ENCODE measurements around the gene MECR. TPM values are rescaled to one million over a fixed set of nuclear protein-coding genes. Genes with fewer than 3 reads are reported as not detected.

Gene MECR
- total RNA-seq, 6 donors from 2014 or later: 16.7 to 30.1 (median 18.5) TPM

GRCh38 chr1:29148656-29149491 lies 81.9 kb downstream of the MECR start:
- WGBS, 2 donors: 95 to 97% methylated on average over 34 to 35 of the region's 35 CpGs
- DNase-seq (peak in 1 of 2 donors; percentile 58), ATAC-seq (ENCODE audit: low FRiP score in 2 of 2) (no peak)
- TF ChIP-seq POLR2A (IDR thresholded peaks at IDR 0.05) (no peak), POLR2AphosphoS5 (IDR thresholded peaks at IDR 0.05) (no peak), CTCF (IDR thresholded peaks at IDR 0.05) (no peak), EP300 (IDR thresholded peaks at IDR 0.05) (no peak)
- H3K36me3 ChIP-seq: peaks cover 50 to 90% (median 79%) of the 10 kb centered on the region in 4 donors
- no peaks in the 10 kb centered on the region for H3K9me3 ChIP-seq
- H3K4me3 ChIP-seq: no peak overlapping the region
- H3K27ac ChIP-seq: no peak overlapping the region
- no peaks in the 10 kb centered on the region for H3K4me1 ChIP-seq
- H3K27me3 ChIP-seq: no peaks in the 10 kb centered on the region

GRCh38 chr1:29145739-29146437 lies 84.8 kb downstream of the MECR start:
- H3K27me3 ChIP-seq: no peaks in the 10 kb centered on the region
- no peaks in the 10 kb centered on the region for H3K4me1 ChIP-seq
- no peak overlapping the region for H3K27ac ChIP-seq
- TF ChIP-seq POLR2AphosphoS5 (IDR thresholded peaks at IDR 0.05): no peak
- no peak for TF ChIP-seq EP300 (IDR thresholded peaks at IDR 0.05)
- TF ChIP-seq POLR2A (IDR thresholded peaks at IDR 0.05): no peak
- no peak for TF ChIP-seq CTCF (IDR thresholded peaks at IDR 0.05)
- ATAC-seq (ENCODE audit: low FRiP score in 2 of 2) (no peak), DNase-seq (no peak)
- H3K36me3 ChIP-seq: peaks cover 20 to 68% (median 50%) of the 10 kb centered on the region in 4 donors
- H3K4me3 ChIP-seq: no peak overlapping the region
- WGBS, 2 donors: 75 to 77% methylated on average over 8 of the region's 8 CpGs
- no peaks in the 10 kb centered on the region for H3K9me3 ChIP-seq

- no peak for ATAC-seq (ENCODE audit: low FRiP score in 2 of 2)
- Histone ChIP-seq H3K36me3 (peaks cover 9 to 51% (median 32%) of the 10 kb centered on the region in 4 donors), H3K27ac (no peak overlapping the region), H3K4me1 (no peaks in the 10 kb centered on the region), H3K4me3 (no peak overlapping the region), H3K9me3 (no peaks in the 10 kb centered on the region), H3K27me3 (no peaks in the 10 kb centered on the region)
- WGBS, 2 donors: 97 to 100% methylated on average over 2 of the region's 2 CpGs
- TF ChIP-seq EP300 (IDR thresholded peaks at IDR 0.05) (no peak), POLR2AphosphoS5 (IDR thresholded peaks at IDR 0.05) (no peak), CTCF (IDR thresholded peaks at IDR 0.05) (no peak), POLR2A (IDR thresholded peaks at IDR 0.05) (no peak)
- DNase-seq: no peak
These were observed 86.6 kb downstream of the MECR start for GRCh38 chr1:29144178-29144577.

GRCh38 chr1:29142714-29143113 lies 88.0 kb downstream of the MECR start:
- H3K27ac ChIP-seq: no peak overlapping the region
- no peaks in the 10 kb centered on the region for H3K27me3 ChIP-seq
- H3K4me3 ChIP-seq: no peak overlapping the region
- 68 to 91% methylated on average over 2 of the region's 2 CpGs for WGBS, 2 donors
- no peak for DNase-seq
- TF ChIP-seq POLR2A (IDR thresholded peaks at IDR 0.05) (no peak), EP300 (IDR thresholded peaks at IDR 0.05) (no peak), POLR2AphosphoS5 (IDR thresholded peaks at IDR 0.05) (no peak), CTCF (IDR thresholded peaks at IDR 0.05) (no peak)
- H3K9me3 ChIP-seq: no peaks in the 10 kb centered on the region
- H3K4me1 ChIP-seq: no peaks in the 10 kb centered on the region
- no peak for ATAC-seq (ENCODE audit: low FRiP score in 2 of 2)
- H3K36me3 ChIP-seq: peaks cover 0 to 37% (median 18%) of the 10 kb centered on the region in 4 donors

Small RNAs within 50 kb of the gene (small RNA-seq; reads per million reads assigned to genes)
- 0 reads per million in 4 donors for gene RF02271

Other genes with a start within 250 kb of the MECR start
- gene TMEM200B, start 107.0 kb downstream of the MECR start, total RNA-seq: 1 to 10 TPM; 2.1 to 6.6 (median 3.5) TPM
- gene SRSF4, start 49.0 kb downstream of the MECR start, total RNA-seq: 100 to 1,000 TPM in 1 of 6 donors, 10 to 100 TPM in 5; 47.6 to 117 (median 74.0) TPM
- gene PTPRU, start 5.6 kb upstream of the MECR start, total RNA-seq: 10 to 100 TPM; 44.5 to 87.2 (median 70.1) TPM

Measured in upper lobe of left lung (tissue), 6 donors.